Stimulated activated CD4-positive, alpha-beta T cell treated with anti-CD3 and anti-CD28 coated beads, Interleukin-4, amount 100 ng/mL, for 4 hours (primary cell): ENCODE measurements around the gene ZNF394.
"Not testable (repeated sequence)": the region's sequence is repeated elsewhere in the genome, so short reads cannot be mapped to it uniquely, and the experiment has no call there.

Source experiments
- DNase-seq, 2 experiments: peaks; one replicate each; pipeline ENCODE4 v3.0.0-alpha.2; 2020

Gene ZNF394

GRCh38 chr7:99499721-99500636 is at the start of gene ZNF394:
Gene ZNF394, minus strand, starts transcription at chr7:99500281. Its CDS starts 188 bp downstream, at chr7:99500093.
- peak; percentile 83 to 87 for DNase-seq

GRCh38 chr7:99549545-99549944 is 49.5 kb upstream of the ZNF394 start:
- not testable (repeated sequence) for DNase-seq

GRCh38 chr7:99545308-99545707 is 45.2 kb upstream of the ZNF394 start:
- DNase-seq = not testable (repeated sequence)

- no peak for DNase-seq
Measured at GRCh38 chr7:99543916-99544315, 43.8 kb upstream of the ZNF394 start.

- DNase-seq = no peak
Measured at GRCh38 chr7:99543081-99543671, 43.1 kb upstream of the ZNF394 start.

- DNase-seq = no peak
Measured at GRCh38 chr7:99541212-99541611, 41.1 kb upstream of the ZNF394 start.

GRCh38 chr7:99540542-99540941 is 40.5 kb upstream of the ZNF394 start:
- no peak for DNase-seq

GRCh38 chr7:99539213-99539811 is 39.2 kb upstream of the ZNF394 start:
- DNase-seq = no peak

- DNase-seq = no peak
Measured at GRCh38 chr7:99535667-99536066, 35.6 kb upstream of the ZNF394 start.

- no peak for DNase-seq
Measured at GRCh38 chr7:99531354-99531765, 31.3 kb upstream of the ZNF394 start.

- DNase-seq = peak in 1 of 2 experiments; percentile 16
Measured at GRCh38 chr7:99525713-99526440, 25.8 kb upstream of the ZNF394 start.

- no peak for DNase-seq
Measured at GRCh38 chr7:99521399-99521798, 21.3 kb upstream of the ZNF394 start.

GRCh38 chr7:99514050-99514449 is 14.0 kb upstream of the ZNF394 start:
- DNase-seq = no peak

- no peak for DNase-seq
Measured at GRCh38 chr7:99505324-99505662, 5.2 kb upstream of the ZNF394 start.

- DNase-seq = peak; percentile 95 to 97
Measured at GRCh38 chr7:99504603-99505323, 4.7 kb upstream of the ZNF394 start, which contains the start of gene ZKSCAN5. Gene ZKSCAN5, plus strand, starts transcription at chr7:99504662. Its CDS starts 1,383 bp downstream, at chr7:99506045.

GRCh38 chr7:99504281-99504602 is 4.2 kb upstream of the ZNF394 start:
- no peak for DNase-seq

GRCh38 chr7:99501236-99501635 is 1.2 kb upstream of the ZNF394 start:
- DNase-seq = not testable (repeated sequence)

GRCh38 chr7:99500637-99501009 is 542 bp upstream of the ZNF394 start:
- DNase-seq = no peak

GRCh38 chr7:99499371-99499720 is 735 bp downstream of the ZNF394 start:
- no peak for DNase-seq

GRCh38 chr7:99498546-99498944 is 1.5 kb downstream of the ZNF394 start:
- DNase-seq = no peak

- DNase-seq = no peak
Measured at GRCh38 chr7:99497766-99498545, 2.1 kb downstream of the ZNF394 start.

- no peak for DNase-seq
Measured at GRCh38 chr7:99493823-99494222, 6.3 kb downstream of the ZNF394 start.
